ENCODE measurements around the gene GPR132.

- no peak for TF ChIP-seq CHD2 (IDR thresholded peaks at IDR 0.05; ENCODE audit: borderline replicate concordance, low read depth, low read length)
- TF ChIP-seq ZNF622 (IDR thresholded peaks at IDR 0.05): no peak
- no peak for TF ChIP-seq POLR2AphosphoS5 (IDR thresholded peaks at IDR 0.05; ENCODE audit: low read length)
- no peak; the same call in 1 of the 2 replicates for TF ChIP-seq POLR2A (IDR thresholded peaks at IDR 0.05; ENCODE audit: low read depth, low read length)
- no peak for TF ChIP-seq SKIL (IDR thresholded peaks at IDR 0.05; ENCODE audit: low read depth, poor library complexity, severe bottlenecking)
- TF ChIP-seq PML (IDR thresholded peaks at IDR 0.05; ENCODE audit: low read length): no peak
- TF ChIP-seq CTCF (IDR thresholded peaks at IDR 0.05 in 2 of 3, conservative IDR thresholded peaks at IDR 0.05 in 1 of 3; ENCODE audit: control insufficient read depth in 2 of 3, extremely low read depth in 1 of 3, insufficient read depth in 1 of 3, low read depth in 3 of 3, low read length in 3 of 3): no peak
- no peak for TF ChIP-seq GABPA (IDR thresholded peaks at IDR 0.05; ENCODE audit: low read depth)
- TF ChIP-seq E2F4 (IDR thresholded peaks at IDR 0.05; ENCODE audit: low read depth, low read length): no peak
- no peak for TF ChIP-seq RAD21 (IDR thresholded peaks at IDR 0.05; ENCODE audit: insufficient read depth, low read depth, low read length)
These were observed 22.2 kb upstream of the GPR132 start for GRCh38 chr14:105087308-105087962.
